Esophagus squamous epithelium (tissue), 4 donors: ENCODE data around the gene GRAMD2A.

Experiments
- CTCF ChIP-seq, 6 experiments: fragments of 450-650 bp in 4 of 6; fragments of 200-600 bp in 2 of 6; sonication (generic) in 2 of 6; IDR thresholded peaks; one replicate each; pipeline ENCODE4 v1.5.1; 2016 to 2019; ENCODE audit warnings: antibody characterized with exemption in 6 of 6, mild to moderate bottlenecking in 4 of 6, moderate library complexity in 4 of 6
- POLR2A ChIP-seq, 4 donors: fragments of 450-650 bp; IDR thresholded peaks; one replicate each; pipeline ENCODE4 v1.6.1; 2017; ENCODE audit warnings: antibody characterized with exemption in 4 of 4, mild to moderate bottlenecking in 4 of 4, moderate library complexity in 3 of 4

DNA sequence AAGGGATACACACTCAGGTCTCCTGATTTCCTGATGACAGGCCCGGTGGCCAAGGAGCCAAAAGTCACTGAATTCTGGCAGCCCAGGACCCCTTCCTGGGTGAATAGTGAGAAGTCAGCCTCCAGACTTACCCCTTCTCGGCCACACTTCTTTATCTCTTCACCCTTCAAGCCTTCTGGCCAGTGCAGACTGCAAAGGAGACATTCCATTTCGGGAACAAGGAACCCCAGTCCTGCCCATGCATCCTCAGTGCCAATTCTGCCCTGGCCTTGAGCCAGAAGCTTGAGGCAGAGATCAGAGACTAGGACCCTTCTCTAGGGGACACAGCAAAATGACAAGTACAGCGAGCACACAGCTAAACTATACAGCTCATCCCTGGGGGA is 28.8 kb downstream of the GRAMD2A start:
- TF ChIP-seq CTCF (IDR thresholded peaks at IDR 0.05) = no peak
- TF ChIP-seq POLR2A (IDR thresholded peaks at IDR 0.05) = no peak
